Mesendoderm (in vitro differentiated cells): Measurements from ENCODE around the gene MTR. TPM values are rescaled to one million over a fixed set of nuclear protein-coding genes. Genes with fewer than 3 reads are reported as not detected.

Source experiments
- DNase-seq: peaks from one replicate; pipeline ENCODE4 v3.0.0; 2013
- H2AK5ac ChIP-seq: 2 replicates; pipeline ENCODE4 v1.6.1; 2013; ENCODE audit warnings: low read length, inconsistent platforms
- H2BK120ac ChIP-seq: 2 replicates; pipeline ENCODE4 v1.6.1; 2013; ENCODE audit warnings: low read depth, mild to moderate bottlenecking, low read length, moderate library complexity, mixed read lengths
- H2BK15ac ChIP-seq: replicated peaks from 2 replicates; pipeline ENCODE4 v1.6.1; 2013; ENCODE audit warnings: low read depth, mild to moderate bottlenecking, moderate library complexity
- H2BK5ac ChIP-seq: 2 replicates; pipeline ENCODE4 v1.6.1; 2013; ENCODE audit warnings: low read length, inconsistent platforms
- H3K18ac ChIP-seq: 2 replicates; pipeline ENCODE4 v1.6.1; 2013; ENCODE audit warnings: mild to moderate bottlenecking, low read length, mixed read lengths
- H3K23ac ChIP-seq: one replicate; pipeline ENCODE4 v1.6.1; 2013; ENCODE audit warnings: low read length
- H3K27ac ChIP-seq: 2 replicates; pipeline ENCODE4 v1.5.1; 2013; ENCODE audit warnings: low read depth, mild to moderate bottlenecking, inconsistent platforms, low read length, moderate library complexity
- H3K27me3 ChIP-seq: 2 replicates; pipeline ENCODE4 v1.6.1; 2013; ENCODE audit warnings: low read length, control low read depth, mild to moderate bottlenecking, inconsistent platforms; ENCODE audit not compliant: insufficient read depth, poor library complexity
- H3K36me3 ChIP-seq: 2 replicates; pipeline ENCODE4 v1.6.1; 2013; ENCODE audit warnings: low read length, inconsistent platforms; ENCODE audit not compliant: control insufficient read depth, insufficient read depth
- H3K4ac ChIP-seq: one replicate; pipeline ENCODE4 v1.6.1; 2013; ENCODE audit warnings: low read depth, mild to moderate bottlenecking, low read length, moderate library complexity
- H3K4me1 ChIP-seq: 2 replicates; pipeline ENCODE4 v1.6.1; 2013; ENCODE audit warnings: low read depth, low read length, inconsistent platforms; ENCODE audit not compliant: control insufficient read depth
- H3K4me2 ChIP-seq: 2 replicates; pipeline ENCODE4 v1.6.1; 2013; ENCODE audit warnings: low read length
- H3K4me3 ChIP-seq: 2 replicates; pipeline ENCODE4 v1.5.1; 2013; ENCODE audit warnings: mild to moderate bottlenecking, low read length
- H3K56ac ChIP-seq: one replicate; pipeline ENCODE4 v1.6.1; 2013; ENCODE audit warnings: low read length
- H3K79me1 ChIP-seq: 2 replicates; pipeline ENCODE4 v1.6.1; 2013; ENCODE audit warnings: low read length, inconsistent platforms
- H3K79me2 ChIP-seq: 2 replicates; pipeline ENCODE4 v1.6.1; 2013; ENCODE audit warnings: mild to moderate bottlenecking, low read length; ENCODE audit not compliant: control insufficient read depth, insufficient read depth
- H3K9ac ChIP-seq: 2 replicates; pipeline ENCODE4 v1.6.1; 2013; ENCODE audit warnings: low read length, inconsistent platforms
- H4K5ac ChIP-seq: one replicate; pipeline ENCODE4 v1.6.1; 2013; ENCODE audit warnings: low read length
- H4K8ac ChIP-seq: one replicate; pipeline ENCODE4 v1.6.1; 2013; ENCODE audit warnings: low read depth, mild to moderate bottlenecking, control low read depth, low read length, moderate library complexity
- WGBS: extraction: QIAGEN DNeasy Blood & Tissue Kit; methylation state at CpG from one replicate; pipeline ENCODE4 v1.1.7; 2013; ENCODE audit warnings: low lambda C conversion rate, missing lambda C conversion rate; ENCODE audit not compliant: insufficient coverage; ENCODE audit errors: extremely low coverage; 5-methylcytosine and 5-hydroxymethylcytosine counted together
- polyA plus RNA-seq, 2 experiments: library from polyadenylated mRNA; stranded (reverse); fragments of 200-250 nt; gene quantifications; one replicate each; pipeline ENCODE4 v1.2.3, GENCODE V29; 2013

Gene MTR
- polyA plus RNA-seq (2013, experiment 1 of 2), result 8.5 TPM
- 7.7 TPM for polyA plus RNA-seq (2013, experiment 2 of 2)

DNA sequence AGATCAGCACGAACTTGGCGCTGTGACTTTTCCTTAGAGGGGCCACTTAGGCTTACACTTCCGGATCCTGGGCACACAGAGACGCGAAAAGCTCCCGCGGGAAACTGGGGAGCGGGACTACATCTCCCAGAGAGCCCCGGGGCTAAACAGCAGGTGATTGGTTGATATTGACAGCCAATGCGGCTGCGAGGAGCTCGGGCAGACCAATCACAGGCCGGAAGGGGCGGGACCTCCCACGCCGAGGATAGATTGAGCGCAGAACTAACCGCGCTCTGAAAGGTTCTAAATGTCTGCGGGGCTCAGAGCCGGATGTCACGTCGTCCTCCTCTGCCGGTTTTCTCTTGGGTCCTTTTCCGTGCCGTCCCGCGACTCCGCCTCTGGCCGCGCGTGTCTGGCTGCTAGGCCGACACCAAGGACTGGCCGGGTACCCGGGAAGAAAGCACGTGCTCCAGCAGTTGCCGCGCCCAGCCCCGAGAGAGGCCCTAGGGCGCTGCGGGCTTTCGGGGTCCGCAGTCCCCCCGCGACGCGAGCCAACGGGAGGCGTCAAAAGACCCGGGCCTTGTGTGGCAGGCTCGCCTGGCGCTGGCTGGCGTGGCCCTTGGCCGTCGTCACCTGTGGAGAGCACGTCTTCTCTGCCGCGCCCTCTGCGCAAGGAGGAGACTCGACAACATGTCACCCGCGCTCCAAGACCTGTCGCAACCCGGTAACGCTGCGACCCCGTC lies at the start of gene MTR:
TSS of gene MTR (plus strand) at position 258 of the 722 bp plus-strand sequence. CDS start at position 670, 412 bp downstream.
- Histone ChIP-seq H3K36me3 (no peaks in the 10 kb centered on the region), H3K27me3 (peaks cover 2% of the 10 kb centered on the region), H3K4ac (peak within 1 kb of the TSS; percentile 45), H2BK120ac (no peak within 1 kb of the TSS), H2BK15ac (no peak within 1 kb of the TSS), H3K23ac (peak within 1 kb of the TSS; percentile 45), H3K4me3 (peak within 1 kb of the TSS; percentile 96), H3K9ac (peak within 1 kb of the TSS; percentile 94), H3K79me2 (peaks cover 2% of the 10 kb centered on the region), H3K4me1 (no peaks in the 10 kb centered on the region), H3K27ac (peak within 1 kb of the TSS; percentile 15), H4K5ac (no peak within 1 kb of the TSS), H3K18ac (peak within 1 kb of the TSS; percentile 78), H2BK5ac (peak within 1 kb of the TSS; percentile 30), H4K8ac (peak within 1 kb of the TSS; percentile 83), H3K56ac (peak within 1 kb of the TSS; percentile 97), H3K4me2 (peak within 1 kb of the TSS; percentile 94), H3K79me1 (peaks cover 2% of the 10 kb centered on the region), H2AK5ac (no peak within 1 kb of the TSS)
- WGBS, result no CpG with 5 or more reads among the region's 67 CpGs
- peak; percentile 99 for DNase-seq

DNA sequence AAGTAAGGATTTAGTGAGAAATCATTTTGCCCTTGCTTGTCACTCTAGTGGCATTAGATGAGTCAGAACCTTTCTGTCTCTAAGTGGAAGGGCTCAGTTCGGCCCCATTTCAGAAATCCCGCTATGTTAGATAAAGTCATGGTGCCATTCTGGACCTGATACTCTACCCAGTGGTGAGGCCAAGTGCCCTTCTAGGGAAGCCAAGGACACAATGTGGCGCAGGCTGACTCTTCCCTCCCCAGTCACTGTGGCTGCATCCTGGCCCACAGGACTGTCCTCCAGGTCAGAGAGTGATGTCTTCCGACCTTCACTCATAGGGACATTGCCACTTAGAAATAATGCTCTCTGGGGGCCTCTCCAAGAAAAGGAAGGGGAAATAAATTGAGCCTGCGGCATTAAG lies 48.3 kb upstream of the MTR start:
- DNase-seq, result no peak
- no peaks in the 10 kb centered on the region for H3K27me3 ChIP-seq
- H3K4me2 ChIP-seq, result no peak overlapping the region
- no peak overlapping the region for H4K5ac ChIP-seq
- H3K79me1 ChIP-seq, result no peaks in the 10 kb centered on the region
- H4K8ac ChIP-seq, result no peak overlapping the region
- no peak overlapping the region for H2BK15ac ChIP-seq
- no peak overlapping the region for H3K27ac ChIP-seq
- H3K4me1 ChIP-seq, result no peaks in the 10 kb centered on the region
- no peak overlapping the region for H3K9ac ChIP-seq
- no peak overlapping the region for H2AK5ac ChIP-seq
- H3K4me3 ChIP-seq, result no peak overlapping the region
- no peak overlapping the region for H2BK5ac ChIP-seq
- H2BK120ac ChIP-seq, result no peak overlapping the region
- H3K23ac ChIP-seq, result no peak overlapping the region
- no peak overlapping the region for H3K4ac ChIP-seq
- H3K56ac ChIP-seq, result no peak overlapping the region
- no peak overlapping the region for H3K18ac ChIP-seq
- H3K79me2 ChIP-seq, result no peaks in the 10 kb centered on the region
- no CpG with 5 or more reads among the region's 5 CpGs for WGBS
- H3K36me3 ChIP-seq, result no peaks in the 10 kb centered on the region

DNA sequence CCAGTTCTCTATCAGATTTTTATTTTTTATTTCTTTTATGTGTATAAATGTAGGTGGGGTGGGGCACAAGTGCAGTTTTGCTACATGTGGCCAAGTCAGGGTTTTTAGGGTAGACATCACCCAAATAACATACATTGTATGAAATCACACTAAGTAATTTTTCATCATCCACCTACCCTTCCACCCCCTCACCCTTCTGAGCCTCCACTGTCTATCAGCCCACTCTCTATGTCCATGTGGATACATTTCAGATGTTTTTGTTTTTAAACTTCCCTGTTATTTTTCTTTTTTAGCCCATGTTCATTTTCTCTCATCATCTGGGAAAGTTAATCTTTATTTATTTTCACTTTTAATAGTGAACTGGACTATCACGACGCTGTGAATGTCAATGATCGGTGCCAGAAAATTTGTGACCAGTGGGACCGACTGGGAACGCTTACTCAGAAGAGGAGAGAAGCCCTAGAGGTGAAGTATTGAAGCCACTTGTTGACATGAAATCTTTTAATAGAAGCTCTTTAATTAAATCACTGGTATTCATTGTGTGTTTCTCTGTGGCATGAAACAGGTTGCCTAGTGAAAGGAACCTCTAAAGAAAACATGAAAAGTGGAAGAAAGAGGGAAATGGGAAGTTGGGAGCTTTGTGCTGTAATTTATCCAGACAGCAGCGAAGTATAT lies 47.6 kb upstream of the MTR start:
- DNase-seq, result no peak
- Histone ChIP-seq H3K36me3 (no peaks in the 10 kb centered on the region), H4K5ac (no peak overlapping the region), H2AK5ac (no peak overlapping the region), H3K4me3 (no peak overlapping the region), H4K8ac (no peak overlapping the region), H3K79me1 (no peaks in the 10 kb centered on the region), H2BK120ac (no peak overlapping the region), H3K79me2 (no peaks in the 10 kb centered on the region), H3K4me2 (no peak overlapping the region), H3K18ac (no peak overlapping the region), H3K9ac (no peak overlapping the region), H3K23ac (no peak overlapping the region), H3K56ac (no peak overlapping the region), H3K27ac (no peak overlapping the region), H3K27me3 (no peaks in the 10 kb centered on the region), H2BK15ac (no peak overlapping the region), H3K4me1 (no peaks in the 10 kb centered on the region), H3K4ac (no peak overlapping the region), H2BK5ac (no peak overlapping the region)
- WGBS, result no CpG with 5 or more reads among the region's 6 CpGs

DNA sequence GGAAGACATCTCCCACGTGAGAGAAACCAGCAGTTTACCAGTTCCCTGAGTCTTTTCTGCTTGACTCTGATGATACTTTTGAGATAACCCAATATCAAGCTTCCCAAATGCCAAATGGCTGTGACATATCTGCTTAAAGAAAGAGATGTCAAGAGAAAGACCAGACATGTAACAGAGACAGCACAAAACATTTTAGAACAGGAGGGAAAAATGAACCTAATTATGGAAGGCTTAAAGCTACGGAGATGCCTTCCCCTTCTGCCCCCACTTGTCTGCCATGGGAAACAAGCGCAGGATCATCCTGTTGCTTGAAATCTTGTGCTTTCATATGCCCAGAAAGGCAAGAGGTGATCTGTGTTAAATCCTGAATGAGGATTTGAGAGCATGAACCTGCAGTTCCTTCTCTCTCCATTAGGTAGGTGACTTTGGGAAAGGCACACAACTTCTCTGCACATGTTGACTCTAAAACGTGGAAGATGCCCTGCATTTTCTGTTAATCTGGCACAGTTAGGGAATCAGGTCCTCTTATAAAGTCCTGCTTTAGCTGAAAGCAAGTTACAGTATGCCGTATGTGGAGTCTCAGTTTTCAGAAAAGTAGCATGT lies 46.7 kb upstream of the MTR start:
- DNase-seq, result peak; percentile 34
- WGBS, result no CpG with 5 or more reads among the region's 5 CpGs

DNA sequence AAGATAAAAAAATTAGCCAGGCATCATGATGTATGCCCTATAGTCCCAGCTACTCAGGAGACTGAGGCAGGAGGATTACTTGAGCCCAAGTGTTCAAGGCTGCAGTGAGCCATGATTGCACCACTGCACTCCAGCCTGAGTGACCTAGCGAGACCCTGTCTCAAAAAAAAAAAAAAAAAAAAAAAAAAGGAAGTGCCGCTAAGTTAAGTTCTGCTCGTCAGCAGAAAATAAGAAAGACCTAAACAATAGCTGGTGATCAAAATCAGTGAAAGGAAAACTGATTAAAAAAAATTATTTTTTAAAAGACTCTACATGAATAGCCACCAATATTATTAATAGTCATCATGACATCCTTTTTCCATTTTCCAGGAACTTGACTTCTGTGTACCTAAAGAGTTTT lies 44.2 kb upstream of the MTR start:
- Histone ChIP-seq H3K27me3 (no peaks in the 10 kb centered on the region), H3K23ac (no peak overlapping the region), H3K79me1 (no peaks in the 10 kb centered on the region), H3K56ac (no peak overlapping the region), H4K5ac (no peak overlapping the region), H3K27ac (no peak overlapping the region), H2BK15ac (no peak overlapping the region), H3K4me1 (no peaks in the 10 kb centered on the region), H2BK120ac (no peak overlapping the region), H3K36me3 (no peaks in the 10 kb centered on the region), H3K18ac (no peak overlapping the region), H3K79me2 (no peaks in the 10 kb centered on the region), H2BK5ac (no peak overlapping the region), H3K4me3 (no peak overlapping the region), H3K4ac (no peak overlapping the region), H4K8ac (no peak overlapping the region), H3K9ac (no peak overlapping the region), H2AK5ac (no peak overlapping the region), H3K4me2 (no peak overlapping the region)
- DNase-seq, result no peak
- WGBS, result no CpG with 5 or more reads among the region's 3 CpGs

More for the DNA sequence above, 46.7 kb upstream of the MTR start:
- no peak overlapping the region for H3K27ac ChIP-seq
- no peak overlapping the region for H3K9ac ChIP-seq
- no peak overlapping the region for H3K4me2 ChIP-seq
- H3K79me1 ChIP-seq, result no peaks in the 10 kb centered on the region
- H3K23ac ChIP-seq, result no peak overlapping the region
- no peak overlapping the region for H2BK15ac ChIP-seq
- H3K18ac ChIP-seq, result no peak overlapping the region
- no peaks in the 10 kb centered on the region for H3K79me2 ChIP-seq
- no peaks in the 10 kb centered on the region for H3K36me3 ChIP-seq
- no peak overlapping the region for H4K5ac ChIP-seq
- H2BK120ac ChIP-seq, result no peak overlapping the region
- H2AK5ac ChIP-seq, result no peak overlapping the region
- no peaks in the 10 kb centered on the region for H3K4me1 ChIP-seq
- H3K4me3 ChIP-seq, result no peak overlapping the region
- no peak overlapping the region for H4K8ac ChIP-seq
- no peak overlapping the region for H2BK5ac ChIP-seq
- no peak overlapping the region for H3K4ac ChIP-seq
- no peak overlapping the region for H3K56ac ChIP-seq
- no peaks in the 10 kb centered on the region for H3K27me3 ChIP-seq
